WTC11 (cell line): ENCODE results near the gene LCMT2.

Experiments
- ATF2 ChIP-seq: sonication (generic); formaldehyde crosslinking; IDR thresholded peaks from 2 replicates; pipeline ENCODE4 v1.8.1; 2022; ENCODE audit warnings: low read depth, missing genetic modification reagents, borderline replicate concordance
- CREB1 ChIP-seq: sonication (generic); formaldehyde crosslinking; IDR thresholded peaks from 2 replicates; pipeline ENCODE4 v1.8.0; 2023; ENCODE audit warnings: mild to moderate bottlenecking, missing genetic modification reagents
- CTCF ChIP-seq: fragments of 200-600 bp; IDR thresholded peaks from 2 replicates; pipeline ENCODE4 v1.8.0; 2022; ENCODE audit warnings: antibody characterized with exemption
- E2F5 ChIP-seq: sonication (generic); formaldehyde crosslinking; IDR thresholded peaks from 2 replicates; pipeline ENCODE4 v1.8.1; 2022; ENCODE audit warnings: mild to moderate bottlenecking, moderate library complexity, missing genetic modification reagents
- ELF4 ChIP-seq: sonication (generic); formaldehyde crosslinking; IDR thresholded peaks from 2 replicates; pipeline ENCODE4 v1.8.1; 2022; ENCODE audit warnings: low read depth, mild to moderate bottlenecking, moderate library complexity, missing genetic modification reagents
- FOXP4 ChIP-seq: sonication (generic); formaldehyde crosslinking; IDR thresholded peaks from 2 replicates; pipeline ENCODE4 v1.8.0; 2022; ENCODE audit warnings: mild to moderate bottlenecking, missing genetic modification reagents
- GTF2I ChIP-seq: fragments of 250-450 bp; sonication (Bioruptor Pico); conservative IDR thresholded peaks from 2 replicates; pipeline ENCODE4 v1.4.0; 2021; ENCODE audit warnings: mild to moderate bottlenecking
- JUN ChIP-seq: sonication (generic); formaldehyde crosslinking; IDR thresholded peaks from 2 replicates; pipeline ENCODE4 v1.8.0; 2023; ENCODE audit warnings: mild to moderate bottlenecking, missing genetic modification reagents
- MXD4 ChIP-seq: fragments of 250-450 bp; sonication (Bioruptor Pico); IDR thresholded peaks from 2 replicates; pipeline ENCODE4 v1.8.0; 2021; ENCODE audit warnings: mild to moderate bottlenecking, moderate library complexity, borderline replicate concordance
- NR2C2 ChIP-seq: sonication (generic); formaldehyde crosslinking; IDR thresholded peaks from 2 replicates; pipeline ENCODE4 v1.8.0; 2022; ENCODE audit warnings: mild to moderate bottlenecking, missing genetic modification reagents
- OVOL2 ChIP-seq: fragments of 250-450 bp; sonication (Bioruptor Pico); IDR thresholded peaks from 2 replicates; pipeline ENCODE4 v1.9.0; 2021; ENCODE audit warnings: mild to moderate bottlenecking, borderline replicate concordance
- RELA ChIP-seq: sonication (generic); formaldehyde crosslinking; IDR thresholded peaks from 2 replicates; pipeline ENCODE4 v1.8.1; 2022; ENCODE audit warnings: missing genetic modification reagents, mild to moderate bottlenecking, borderline replicate concordance
- SP1 ChIP-seq: sonication (generic); formaldehyde crosslinking; conservative IDR thresholded peaks from 2 replicates; pipeline ENCODE4 v1.8.1; 2022; ENCODE audit warnings: missing genetic modification reagents
- TF ChIP-seq, protein P1 (sequence below): sonication (generic); formaldehyde crosslinking; conservative IDR thresholded peaks from 2 replicates; pipeline ENCODE4 v1.8.1; 2022; ENCODE audit warnings: mild to moderate bottlenecking, missing genetic modification reagents

DNA sequence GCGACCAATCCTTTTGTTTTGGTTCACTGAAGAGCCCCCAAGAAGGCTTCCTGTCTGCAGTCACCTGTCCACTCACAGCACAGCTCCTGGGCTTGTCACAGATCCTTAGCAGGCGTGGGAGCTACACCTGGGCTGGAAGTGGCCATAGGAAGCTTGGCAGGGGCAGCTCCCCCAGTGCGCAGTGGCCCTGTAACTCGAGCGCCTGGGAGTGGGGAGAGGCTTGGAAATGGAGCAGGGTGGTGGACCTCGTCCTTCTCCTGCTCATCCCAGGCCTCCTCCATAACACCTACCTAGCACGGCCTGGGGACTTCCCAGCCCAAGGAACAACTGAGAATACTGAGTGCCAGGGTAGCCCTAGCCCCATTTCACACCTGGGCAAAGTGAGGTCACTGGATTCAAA, 44.3 kb downstream of the LCMT2 start:
- TF ChIP-seq CTCF (no peak; the same call in 1 of the 2 replicates), CREB1 (no peak), NR2C2 (CRISPR knock-in tag) (no peak), JUN (CRISPR knock-in tag) (no peak), ATF2 (CRISPR knock-in tag) (no peak), RELA (CRISPR knock-in tag) (no peak), OVOL2 (CRISPR knock-in tag) (no peak), SP1 (CRISPR knock-in tag) (no peak), MXD4 (CRISPR knock-in tag) (no peak), FOXP4 (no peak), GTF2I (CRISPR knock-in tag) (no peak), ELF4 (no peak), E2F5 (CRISPR knock-in tag) (no peak)
- TF ChIP-seq, protein P1, sequence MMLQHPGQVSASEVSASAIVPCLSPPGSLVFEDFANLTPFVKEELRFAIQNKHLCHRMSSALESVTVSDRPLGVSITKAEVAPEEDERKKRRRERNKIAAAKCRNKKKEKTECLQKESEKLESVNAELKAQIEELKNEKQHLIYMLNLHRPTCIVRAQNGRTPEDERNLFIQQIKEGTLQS (CRISPR knock-in tag): no peak
